HL-60 (cell line): ENCODE results near the gene CRPPA.

ENCODE experiments used
- DNase-seq, 2 experiments: peaks; one replicate each; pipeline ENCODE4 v3.0.0-alpha.2; 2010 to 2020; ENCODE audit warnings: low read depth in 1 of 2, low spot score in 1 of 2
- H3K27ac ChIP-seq: fragments of 250-450 bp; sonication (Bioruptor Pico); replicated peaks from 2 replicates; pipeline ENCODE4 v1.5.1; 2020; ENCODE audit warnings: mild to moderate bottlenecking, moderate library complexity
- H3K27me3 ChIP-seq: fragments of 250-450 bp; sonication (Bioruptor Pico); 2 replicates; pipeline ENCODE4 v1.5.1; 2021; ENCODE audit warnings: mild to moderate bottlenecking, moderate library complexity; ENCODE audit not compliant: insufficient read depth, poor library complexity, severe bottlenecking
- H3K4me3 ChIP-seq: replicated peaks from 2 replicates; pipeline ENCODE4 v1.5.1; 2011; ENCODE audit warnings: mild to moderate bottlenecking, control low read depth, low read length; ENCODE audit not compliant: insufficient read depth
- GABPA ChIP-seq: IDR thresholded peaks from 2 replicates; pipeline ENCODE4 v1.6.1; 2012; ENCODE audit warnings: low read depth
- POLR2AphosphoS5 ChIP-seq: IDR thresholded peaks from 2 replicates; pipeline ENCODE4 v1.6.1; 2012; ENCODE audit warnings: low read depth
- SPI1 ChIP-seq: IDR thresholded peaks from 2 replicates; pipeline ENCODE4 v1.6.1; 2012; ENCODE audit warnings: low read depth, mild to moderate bottlenecking, borderline replicate concordance
- TF ChIP-seq, protein P1 (sequence below): IDR thresholded peaks from 2 replicates; pipeline ENCODE4 v1.6.1; 2012; ENCODE audit warnings: low read depth; ENCODE audit not compliant: insufficient replicate concordance
- TF ChIP-seq, protein P2 (sequence below): IDR thresholded peaks from one replicate; pipeline ENCODE4 v1.5.1; 2011; ENCODE audit warnings: low read length, control low read depth, inconsistent platforms; ENCODE audit not compliant: insufficient read depth

Gene CRPPA

DNA sequence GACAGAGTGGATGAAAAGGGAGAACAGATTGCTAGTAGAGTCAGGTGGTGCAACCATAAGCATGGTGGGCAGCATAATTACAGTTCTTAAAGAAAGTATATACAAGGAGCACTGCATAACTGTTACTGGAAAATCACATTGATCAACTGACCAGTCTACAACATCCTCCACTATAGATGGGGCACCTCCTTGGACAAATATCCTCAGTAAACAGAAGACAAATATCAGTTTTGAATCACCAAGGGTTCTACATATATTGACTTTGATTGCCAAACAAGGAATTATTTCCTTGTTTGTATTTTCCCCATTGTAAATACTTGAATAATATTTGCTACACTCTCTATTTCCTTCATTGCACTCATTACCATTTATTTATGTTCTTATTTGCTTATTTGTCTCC is 17.6 kb upstream of the CRPPA start:
- TF ChIP-seq POLR2AphosphoS5 = no peak
- TF ChIP-seq, protein P1, sequence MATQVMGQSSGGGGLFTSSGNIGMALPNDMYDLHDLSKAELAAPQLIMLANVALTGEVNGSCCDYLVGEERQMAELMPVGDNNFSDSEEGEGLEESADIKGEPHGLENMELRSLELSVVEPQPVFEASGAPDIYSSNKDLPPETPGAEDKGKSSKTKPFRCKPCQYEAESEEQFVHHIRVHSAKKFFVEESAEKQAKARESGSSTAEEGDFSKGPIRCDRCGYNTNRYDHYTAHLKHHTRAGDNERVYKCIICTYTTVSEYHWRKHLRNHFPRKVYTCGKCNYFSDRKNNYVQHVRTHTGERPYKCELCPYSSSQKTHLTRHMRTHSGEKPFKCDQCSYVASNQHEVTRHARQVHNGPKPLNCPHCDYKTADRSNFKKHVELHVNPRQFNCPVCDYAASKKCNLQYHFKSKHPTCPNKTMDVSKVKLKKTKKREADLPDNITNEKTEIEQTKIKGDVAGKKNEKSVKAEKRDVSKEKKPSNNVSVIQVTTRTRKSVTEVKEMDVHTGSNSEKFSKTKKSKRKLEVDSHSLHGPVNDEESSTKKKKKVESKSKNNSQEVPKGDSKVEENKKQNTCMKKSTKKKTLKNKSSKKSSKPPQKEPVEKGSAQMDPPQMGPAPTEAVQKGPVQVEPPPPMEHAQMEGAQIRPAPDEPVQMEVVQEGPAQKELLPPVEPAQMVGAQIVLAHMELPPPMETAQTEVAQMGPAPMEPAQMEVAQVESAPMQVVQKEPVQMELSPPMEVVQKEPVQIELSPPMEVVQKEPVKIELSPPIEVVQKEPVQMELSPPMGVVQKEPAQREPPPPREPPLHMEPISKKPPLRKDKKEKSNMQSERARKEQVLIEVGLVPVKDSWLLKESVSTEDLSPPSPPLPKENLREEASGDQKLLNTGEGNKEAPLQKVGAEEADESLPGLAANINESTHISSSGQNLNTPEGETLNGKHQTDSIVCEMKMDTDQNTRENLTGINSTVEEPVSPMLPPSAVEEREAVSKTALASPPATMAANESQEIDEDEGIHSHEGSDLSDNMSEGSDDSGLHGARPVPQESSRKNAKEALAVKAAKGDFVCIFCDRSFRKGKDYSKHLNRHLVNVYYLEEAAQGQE = no peak
- no peak for TF ChIP-seq SPI1
- TF ChIP-seq, protein P2, sequence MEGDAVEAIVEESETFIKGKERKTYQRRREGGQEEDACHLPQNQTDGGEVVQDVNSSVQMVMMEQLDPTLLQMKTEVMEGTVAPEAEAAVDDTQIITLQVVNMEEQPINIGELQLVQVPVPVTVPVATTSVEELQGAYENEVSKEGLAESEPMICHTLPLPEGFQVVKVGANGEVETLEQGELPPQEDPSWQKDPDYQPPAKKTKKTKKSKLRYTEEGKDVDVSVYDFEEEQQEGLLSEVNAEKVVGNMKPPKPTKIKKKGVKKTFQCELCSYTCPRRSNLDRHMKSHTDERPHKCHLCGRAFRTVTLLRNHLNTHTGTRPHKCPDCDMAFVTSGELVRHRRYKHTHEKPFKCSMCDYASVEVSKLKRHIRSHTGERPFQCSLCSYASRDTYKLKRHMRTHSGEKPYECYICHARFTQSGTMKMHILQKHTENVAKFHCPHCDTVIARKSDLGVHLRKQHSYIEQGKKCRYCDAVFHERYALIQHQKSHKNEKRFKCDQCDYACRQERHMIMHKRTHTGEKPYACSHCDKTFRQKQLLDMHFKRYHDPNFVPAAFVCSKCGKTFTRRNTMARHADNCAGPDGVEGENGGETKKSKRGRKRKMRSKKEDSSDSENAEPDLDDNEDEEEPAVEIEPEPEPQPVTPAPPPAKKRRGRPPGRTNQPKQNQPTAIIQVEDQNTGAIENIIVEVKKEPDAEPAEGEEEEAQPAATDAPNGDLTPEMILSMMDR = no peak
- TF ChIP-seq GABPA = no peak
- Histone ChIP-seq H3K27me3 (no peaks in the 10 kb centered on the region), H3K27ac (no peak overlapping the region), H3K4me3 (no peak overlapping the region)
- no peak for DNase-seq

DNA sequence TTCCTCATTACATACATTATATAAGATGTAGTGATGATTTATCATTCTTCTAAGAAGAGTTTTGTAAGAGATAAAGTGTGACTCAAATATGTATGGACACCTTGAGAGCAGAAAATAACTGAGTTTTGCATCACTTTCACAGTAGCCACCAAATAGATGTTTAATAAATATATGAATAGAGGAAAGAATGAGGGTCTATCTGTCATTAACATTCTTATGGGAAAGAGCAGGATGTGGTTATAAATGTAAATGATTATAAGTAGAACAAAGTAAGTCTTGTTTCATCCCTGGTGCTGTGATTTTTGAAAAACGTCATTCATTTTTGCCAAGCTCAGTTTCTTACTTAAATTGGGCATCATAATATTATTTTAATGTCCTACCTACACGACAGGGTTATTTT is 15.0 kb upstream of the CRPPA start:
- no peak overlapping the region for H3K4me3 ChIP-seq
- no peaks in the 10 kb centered on the region for H3K27me3 ChIP-seq
- TF ChIP-seq SPI1 (no peak), GABPA (no peak), POLR2AphosphoS5 (no peak)
- TF ChIP-seq, protein P2 = no peak
- TF ChIP-seq, protein P1 = no peak
- no peak overlapping the region for H3K27ac ChIP-seq
- no peak for DNase-seq

DNA sequence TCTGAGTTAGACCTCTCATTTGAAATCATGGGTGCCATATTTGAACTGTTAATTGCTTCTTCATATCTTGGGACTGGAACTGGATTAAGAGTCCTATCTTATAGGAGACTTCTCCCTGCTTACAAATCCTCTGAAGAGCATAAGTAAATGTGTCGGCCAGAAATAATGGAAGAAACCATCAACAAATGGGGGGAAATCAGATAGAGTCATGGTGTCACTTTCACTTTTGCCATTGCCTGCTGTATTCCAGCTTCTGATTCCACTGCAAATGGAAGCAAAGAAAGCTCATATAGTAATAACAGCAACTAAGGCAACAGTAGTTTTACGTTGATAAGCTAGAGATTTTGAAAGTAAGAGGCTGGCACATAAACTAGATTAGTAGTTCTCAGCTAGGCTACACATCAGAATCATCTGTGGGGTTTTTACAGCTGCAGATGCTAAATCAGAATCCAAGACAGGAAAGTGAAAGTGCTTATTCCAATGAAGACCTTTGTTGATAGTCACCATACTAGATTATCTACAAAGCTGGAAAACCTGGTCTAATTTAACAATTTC is 12.3 kb upstream of the CRPPA start:
- no peak overlapping the region for H3K4me3 ChIP-seq
- no peak for DNase-seq
- no peak overlapping the region for H3K27ac ChIP-seq
- TF ChIP-seq, protein P2 = no peak
- TF ChIP-seq SPI1 = no peak
- no peaks in the 10 kb centered on the region for H3K27me3 ChIP-seq

DNA sequence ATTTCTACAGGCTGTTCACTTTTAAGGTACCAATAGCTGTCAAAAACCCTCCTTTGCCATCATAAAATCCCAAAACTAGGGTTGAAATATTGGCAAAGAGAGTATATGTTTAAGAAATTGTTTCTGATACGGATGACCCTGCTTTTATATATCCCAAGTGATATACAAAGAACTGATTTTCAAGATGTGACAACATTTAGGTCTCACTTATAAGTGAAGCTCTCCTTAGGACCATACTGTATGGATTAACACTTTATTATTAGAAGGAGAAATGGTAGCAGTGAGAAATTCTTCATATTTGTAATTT is 11.0 kb upstream of the CRPPA start:
- no peak overlapping the region for H3K4me3 ChIP-seq
- H3K27me3 ChIP-seq = no peaks in the 10 kb centered on the region
- no peak for DNase-seq
- TF ChIP-seq, protein P1 = no peak
- TF ChIP-seq SPI1 = no peak
- no peak for TF ChIP-seq POLR2AphosphoS5
- no peak for TF ChIP-seq GABPA
- TF ChIP-seq, protein P2 = no peak
- H3K27ac ChIP-seq = no peak overlapping the region
